ENCODE measurements around the gene SPAG8. TPM values are rescaled to one million over a fixed set of nuclear protein-coding genes. Genes with fewer than 3 reads are reported as not detected.

Gene SPAG8
- total RNA-seq, 8 experiments from 2014 or later, result 0.31 to 21.9 (median 2.4) TPM

- in situ Hi-C loops (cut with MboI; ENCODE audit: low pct_unique_long_range_greater_than_20kb in 2 of 9, low sequenced_read_pairs in 9 of 9, unreplicated experiment in 9 of 9), result no loop called here
- no peak overlapping the region for H3K4me3 ChIP-seq
- H3K4me1 ChIP-seq (replicated peaks in 1 of 2), result peaks cover 14% of the 10 kb centered on the region in 2 donors
- H3K27ac ChIP-seq, result no peak overlapping the region
- WGBS, 10 experiments, result 45 to 100% (median 83%) methylated on average over 1 to 9 of the region's 14 CpGs; no CpG with 5 or more reads in 1 of the 10 experiments
- no peak for ATAC-seq (replicated peaks in 6 of 8)
These were observed 22.5 kb upstream of the SPAG8 start for GRCh38 chr9:35834260-35835215.

- WGBS, 10 experiments, result 80 to 100% (median 88%) methylated on average over 2 to 4 of the region's 5 CpGs; no CpG with 5 or more reads in 7 of the 10 experiments
These were observed 20.8 kb upstream of the SPAG8 start for GRCh38 chr9:35832814-35833213.

GRCh38 chr9:35831040-35831439 lies 19.0 kb upstream of the SPAG8 start:
- H3K27ac ChIP-seq, result no peak overlapping the region
- WGBS, 10 experiments, result 100% methylated on average over 1 of the region's 4 CpGs; no CpG with 5 or more reads in 9 of the 10 experiments

More at GRCh38 chr9:35832814-35833213, 20.8 kb upstream of the SPAG8 start:
- Histone ChIP-seq H3K27ac (no peak overlapping the region), H3K4me3 (no peak overlapping the region), H3K4me1 (replicated peaks in 1 of 2) (peaks cover 17 to 18% of the 10 kb centered on the region in 2 donors)
- no peak for ATAC-seq (replicated peaks in 6 of 8)
- in situ Hi-C loops (cut with MboI; ENCODE audit: low pct_unique_long_range_greater_than_20kb in 2 of 9, low sequenced_read_pairs in 9 of 9, unreplicated experiment in 9 of 9), result no loop called here

GRCh38 chr9:35829764-35830096 lies 17.7 kb upstream of the SPAG8 start:
- H3K27ac ChIP-seq, result peak overlapping the region; percentile 75 to 79
- peak overlapping the region; percentile 53 to 99 (median 92) for H3K4me3 ChIP-seq
- WGBS, 10 experiments, result 10% methylated on average over 2 of the region's 2 CpGs; no CpG with 5 or more reads in 9 of the 10 experiments
- peaks cover 17 to 18% of the 10 kb centered on the region in 2 donors for H3K4me1 ChIP-seq (replicated peaks in 1 of 2)
- no peak for ATAC-seq (replicated peaks in 6 of 8)
- in situ Hi-C loops (cut with MboI; ENCODE audit: low pct_unique_long_range_greater_than_20kb in 2 of 9, low sequenced_read_pairs in 9 of 9, unreplicated experiment in 9 of 9), result no loop called here

More at GRCh38 chr9:35831040-35831439, 19.0 kb upstream of the SPAG8 start:
- H3K4me3 ChIP-seq, result no peak overlapping the region
- peaks cover 17 to 18% of the 10 kb centered on the region in 2 donors for H3K4me1 ChIP-seq (replicated peaks in 1 of 2)
- no peak for ATAC-seq (replicated peaks in 6 of 8)
- in situ Hi-C loops (cut with MboI; ENCODE audit: low pct_unique_long_range_greater_than_20kb in 2 of 9, low sequenced_read_pairs in 9 of 9, unreplicated experiment in 9 of 9), result no loop called here

GRCh38 chr9:35829084-35829763 lies 17.2 kb upstream of the SPAG8 start, which contains the start of gene TMEM8B:
Gene TMEM8B (plus strand): TSS chr9:35829228. CDS start chr9:35829448, 220 bp downstream.
- 0% methylated on average over 4 of the region's 53 CpGs; no CpG with 5 or more reads in 9 of the 10 experiments for WGBS, 10 experiments
- peak within 1 kb of the TSS; percentile 75 to 83 for H3K27ac ChIP-seq
- ATAC-seq (replicated peaks in 6 of 8), result peak; percentile 78 to 95 (median 91)
- in situ Hi-C loops (cut with MboI; ENCODE audit: low pct_unique_long_range_greater_than_20kb in 2 of 9, low sequenced_read_pairs in 9 of 9, unreplicated experiment in 9 of 9), result no loop called here
- peak within 1 kb of the TSS; percentile 53 to 99 (median 92) for H3K4me3 ChIP-seq
- peaks cover 17 to 18% of the 10 kb centered on the region in 2 donors for H3K4me1 ChIP-seq (replicated peaks in 1 of 2)

- 0 to 20% (median 3%) methylated on average over 1 to 8 of the region's 21 CpGs; no CpG with 5 or more reads in 5 of the 10 experiments for WGBS, 10 experiments
- ATAC-seq (replicated peaks in 6 of 8), result peak in 7 of 8 experiments; percentile 4 to 49 (median 28)
- Histone ChIP-seq H3K4me1 (replicated peaks in 1 of 2) (peaks cover 17 to 18% of the 10 kb centered on the region in 2 donors), H3K4me3 (peak within 1 kb of the TSS; percentile 53 to 99 (median 92)), H3K27ac (peak within 1 kb of the TSS; percentile 75 to 83)
- in situ Hi-C loops (cut with MboI; ENCODE audit: low pct_unique_long_range_greater_than_20kb in 2 of 9, low sequenced_read_pairs in 9 of 9, unreplicated experiment in 9 of 9), result no loop called here
These were observed 16.6 kb upstream of the SPAG8 start, which contains the start of gene FAM221B for GRCh38 chr9:35828716-35829083. Gene FAM221B (minus strand): TSS chr9:35828732. CDS start chr9:35826161, 2,571 bp downstream.

- Histone ChIP-seq H3K27ac (no peak overlapping the region), H3K4me3 (no peak overlapping the region), H3K4me1 (replicated peaks in 1 of 2) (peaks cover 17 to 18% of the 10 kb centered on the region in 2 donors)
- in situ Hi-C loops (cut with MboI; ENCODE audit: low pct_unique_long_range_greater_than_20kb in 2 of 9, low sequenced_read_pairs in 9 of 9, unreplicated experiment in 9 of 9), result no loop called here
- ATAC-seq (replicated peaks in 6 of 8), result no peak
- WGBS, 10 experiments, result 19 to 100% (median 88%) methylated on average over 1 to 3 of the region's 3 CpGs; no CpG with 5 or more reads in 3 of the 10 experiments
These were observed 15.4 kb upstream of the SPAG8 start for GRCh38 chr9:35827486-35827885.

GRCh38 chr9:35826071-35826701 lies 14.1 kb upstream of the SPAG8 start:
- Histone ChIP-seq H3K4me1 (replicated peaks in 1 of 2) (peaks cover 14 to 17% of the 10 kb centered on the region in 2 donors), H3K4me3 (no peak overlapping the region), H3K27ac (no peak overlapping the region)
- peak in 3 of 8 experiments; percentile 42 to 51 (median 47) for ATAC-seq (replicated peaks in 6 of 8)
- WGBS, 10 experiments, result 66 to 100% (median 81%) methylated on average over 1 to 3 of the region's 4 CpGs; no CpG with 5 or more reads in 6 of the 10 experiments
- in situ Hi-C loops (cut with MboI; ENCODE audit: low pct_unique_long_range_greater_than_20kb in 2 of 9, low sequenced_read_pairs in 9 of 9, unreplicated experiment in 9 of 9), result no loop called here

- no peak for ATAC-seq (replicated peaks in 6 of 8)
- no peak overlapping the region for H3K4me3 ChIP-seq
- in situ Hi-C loops (cut with MboI; ENCODE audit: low pct_unique_long_range_greater_than_20kb in 2 of 9, low sequenced_read_pairs in 9 of 9, unreplicated experiment in 9 of 9), result no loop called here
- no peaks in the 10 kb centered on the region for H3K4me1 ChIP-seq (replicated peaks in 1 of 2)
- no peak overlapping the region for H3K27ac ChIP-seq
These were observed 10.9 kb upstream of the SPAG8 start for GRCh38 chr9:35822926-35823325.

GRCh38 chr9:35820076-35820475 lies 8.0 kb upstream of the SPAG8 start:
- Histone ChIP-seq H3K27ac (no peak overlapping the region), H3K4me3 (no peak overlapping the region), H3K4me1 (replicated peaks in 1 of 2) (no peaks in the 10 kb centered on the region)
- ATAC-seq (replicated peaks in 6 of 8), result no peak
- in situ Hi-C loops (cut with MboI; ENCODE audit: low pct_unique_long_range_greater_than_20kb in 2 of 9, low sequenced_read_pairs in 9 of 9, unreplicated experiment in 9 of 9), result no loop called here

GRCh38 chr9:35818341-35818740 lies 6.3 kb upstream of the SPAG8 start:
- Histone ChIP-seq H3K4me3 (no peak overlapping the region), H3K4me1 (replicated peaks in 1 of 2) (peaks cover 6 to 7% of the 10 kb centered on the region in 2 donors), H3K27ac (no peak overlapping the region)
- ATAC-seq (replicated peaks in 6 of 8), result no peak
- 67 to 80% methylated on average over 1 to 2 of the region's 3 CpGs; no CpG with 5 or more reads in 8 of the 10 experiments for WGBS, 10 experiments
- in situ Hi-C loops (cut with MboI; ENCODE audit: low pct_unique_long_range_greater_than_20kb in 2 of 9, low sequenced_read_pairs in 9 of 9, unreplicated experiment in 9 of 9), result no loop called here

GRCh38 chr9:35816708-35817107 lies 4.6 kb upstream of the SPAG8 start:
- Histone ChIP-seq H3K4me3 (no peak overlapping the region), H3K27ac (no peak overlapping the region), H3K4me1 (replicated peaks in 1 of 2) (peaks cover 13 to 14% of the 10 kb centered on the region in 2 donors)
- no peak for ATAC-seq (replicated peaks in 6 of 8)
- 20 to 100% (median 73%) methylated on average over 1 of the region's 1 CpG; no CpG with 5 or more reads in 4 of the 10 experiments for WGBS, 10 experiments
- in situ Hi-C loops (cut with MboI; ENCODE audit: low pct_unique_long_range_greater_than_20kb in 2 of 9, low sequenced_read_pairs in 9 of 9, unreplicated experiment in 9 of 9), result no loop called here
